HG03565 (cell line): ENCODE measurements around the gene KRT76.
"Not testable (repeated sequence)": the region's sequence is repeated elsewhere in the genome, so short reads cannot be mapped to it uniquely, and the experiment has no call there.

ENCODE experiments used
- ATAC-seq: cut with Tn5 transposase; IDR thresholded peaks from one replicate; pipeline ENCODE4 v1.9.1; 2021; ENCODE audit warnings: mild to moderate bottlenecking, moderate library complexity; ENCODE audit not compliant: unreplicated experiment

KRT76 gene

GRCh38 chr12:52765702-52766101 is 11.4 kb downstream of the KRT76 start:
- no peak for ATAC-seq

GRCh38 chr12:52763991-52764390 is 13.2 kb downstream of the KRT76 start:
- ATAC-seq = no peak

DNA sequence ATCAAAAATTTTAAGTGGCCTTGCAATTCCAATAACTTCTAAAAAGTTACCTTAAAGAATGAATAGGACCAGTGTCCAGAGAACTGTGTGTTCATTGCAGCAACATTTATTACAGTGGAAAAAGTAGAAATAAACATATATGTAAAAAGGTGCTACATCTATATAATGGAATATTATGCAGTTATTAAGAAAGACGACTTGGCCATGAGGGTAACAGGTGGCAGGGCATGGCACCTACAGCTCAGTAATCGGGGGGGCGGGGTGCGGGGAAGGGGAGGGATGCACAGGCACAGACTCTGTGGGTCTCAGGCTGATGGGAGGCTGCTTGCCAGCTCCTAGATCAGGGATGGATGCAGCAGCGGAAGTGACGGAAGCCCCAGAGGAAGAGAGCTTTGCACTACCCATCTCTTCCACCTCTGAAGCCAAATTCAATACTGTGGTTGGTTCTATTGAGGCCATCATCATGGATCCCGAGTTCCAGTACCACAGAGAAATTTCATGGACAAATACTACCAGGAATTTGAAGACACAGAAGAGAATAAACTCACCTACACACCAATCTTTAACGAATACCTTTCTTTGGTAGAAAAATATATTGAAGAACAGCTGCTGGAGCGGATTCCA is 14.0 kb downstream of the KRT76 start:
- no peak for ATAC-seq

- no peak for ATAC-seq
Observed at GRCh38 chr12:52761802-52762201, 15.3 kb downstream of the KRT76 start.

GRCh38 chr12:52761218-52761617 is 15.9 kb downstream of the KRT76 start:
- not testable (repeated sequence) for ATAC-seq

DNA sequence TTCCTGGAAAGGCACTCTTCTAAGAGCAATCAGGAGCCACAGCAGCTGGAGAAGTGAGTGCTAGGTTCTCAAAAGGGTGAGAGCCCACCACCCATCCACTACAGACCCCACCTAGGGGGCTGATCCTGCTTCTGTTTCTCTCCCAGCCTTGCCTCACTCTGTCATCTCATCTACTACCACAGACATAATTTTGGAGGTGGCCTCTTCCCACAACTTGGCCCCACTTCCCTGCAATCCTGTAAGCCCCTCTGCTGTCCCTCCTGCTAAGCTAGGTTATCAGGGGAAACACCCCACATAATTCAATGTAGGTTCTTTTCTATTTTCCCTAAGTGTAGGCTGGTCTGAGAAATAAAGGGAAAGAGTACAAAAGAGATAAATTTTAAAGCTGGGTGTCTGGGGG is 16.5 kb downstream of the KRT76 start:
- ATAC-seq = no peak

DNA sequence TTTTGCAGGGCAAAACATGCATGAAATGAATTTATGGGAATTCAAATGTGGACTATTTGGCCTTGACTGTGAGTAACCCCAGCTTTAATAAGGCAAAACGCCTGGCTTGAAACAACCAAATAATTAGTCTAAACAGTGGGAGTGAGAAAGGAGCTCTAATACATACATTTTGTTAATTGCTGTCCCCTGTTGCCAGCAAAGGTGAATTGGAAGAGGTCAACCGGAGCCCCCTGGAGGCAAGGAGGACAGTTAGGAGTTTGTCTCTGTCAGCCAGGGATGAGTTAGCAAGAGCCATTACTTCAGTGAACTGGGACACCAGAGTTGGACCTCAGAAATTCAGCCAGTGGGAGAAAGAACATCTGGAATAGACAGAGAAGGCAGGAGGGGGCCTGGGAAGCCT is 17.4 kb downstream of the KRT76 start:
- no peak for ATAC-seq

- no peak for ATAC-seq
Observed at GRCh38 chr12:52759218-52759617, 17.9 kb downstream of the KRT76 start.

- no peak for ATAC-seq
Observed at GRCh38 chr12:52757449-52758176, 19.5 kb downstream of the KRT76 start.

GRCh38 chr12:52756281-52756960 is 20.7 kb downstream of the KRT76 start:
- ATAC-seq = no peak

- no peak for ATAC-seq
Observed at GRCh38 chr12:52755533-52755932, 21.6 kb downstream of the KRT76 start.

- no peak for ATAC-seq
Observed at GRCh38 chr12:52754135-52754534, 23.0 kb downstream of the KRT76 start.

DNA sequence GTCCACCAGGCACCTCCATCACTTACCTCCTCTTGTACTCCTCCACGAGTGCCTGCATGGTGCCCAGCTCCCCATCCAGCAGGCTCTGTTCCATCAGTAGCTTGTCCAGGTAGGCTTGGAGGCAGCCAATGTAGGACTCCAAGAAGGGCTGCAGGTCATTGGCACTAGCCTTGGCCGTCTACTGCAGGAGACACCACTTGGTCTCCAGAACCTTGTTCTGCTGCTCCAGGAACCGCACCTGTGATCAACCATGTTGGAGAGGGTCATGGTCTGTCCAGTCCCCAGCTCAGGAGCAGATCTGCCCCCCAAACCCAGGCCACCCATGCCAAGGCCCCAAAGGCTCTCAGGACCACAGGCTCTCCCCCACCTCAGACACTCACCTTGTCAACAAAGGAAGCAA is 23.9 kb downstream of the KRT76 start:
- ATAC-seq = no peak

DNA sequence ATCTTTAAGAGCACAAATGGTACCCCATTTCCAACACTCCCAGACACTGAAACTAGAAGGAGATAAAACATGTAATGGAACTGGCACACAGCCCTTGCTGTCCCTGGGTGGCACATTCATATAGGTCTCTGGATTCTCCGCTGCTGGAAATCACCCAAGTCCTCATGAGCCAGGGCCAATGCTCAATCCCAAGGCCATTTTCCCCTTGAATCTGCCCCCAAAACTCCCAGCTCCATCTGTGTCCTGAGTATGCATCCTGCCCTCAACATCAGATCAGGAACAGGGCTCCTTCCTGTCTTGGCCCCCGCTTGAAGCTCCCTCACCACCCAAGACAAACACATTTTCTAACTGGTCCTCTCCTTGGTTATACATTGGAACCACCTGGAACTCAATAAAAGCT is 24.6 kb downstream of the KRT76 start:
- ATAC-seq = no peak

GRCh38 chr12:52751795-52752194 is 25.4 kb downstream of the KRT76 start:
- no peak for ATAC-seq

DNA sequence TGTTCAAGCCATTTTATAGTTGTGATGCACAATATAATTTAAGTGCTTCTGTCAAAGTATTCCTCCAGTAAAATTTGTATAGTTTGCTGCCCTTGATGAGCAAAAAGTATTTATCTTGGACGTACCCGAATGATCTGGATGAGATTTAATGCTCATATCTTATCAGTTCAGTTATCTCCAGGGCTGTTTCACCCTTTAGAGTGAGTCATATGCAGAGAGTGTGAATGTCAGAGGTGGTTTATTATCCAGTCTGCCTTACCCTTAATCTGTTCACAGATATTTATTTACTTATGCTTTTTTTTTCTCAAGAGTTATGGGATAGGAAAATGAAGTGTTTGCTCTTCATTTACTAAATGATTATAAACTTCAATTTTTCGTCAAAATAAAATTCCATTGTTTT is 26.6 kb downstream of the KRT76 start:
- not testable (repeated sequence) for ATAC-seq

- ATAC-seq = no peak
Observed at GRCh38 chr12:52749827-52750226, 27.3 kb downstream of the KRT76 start.

GRCh38 chr12:52748578-52748977 is 28.6 kb downstream of the KRT76 start:
- no peak for ATAC-seq

DNA sequence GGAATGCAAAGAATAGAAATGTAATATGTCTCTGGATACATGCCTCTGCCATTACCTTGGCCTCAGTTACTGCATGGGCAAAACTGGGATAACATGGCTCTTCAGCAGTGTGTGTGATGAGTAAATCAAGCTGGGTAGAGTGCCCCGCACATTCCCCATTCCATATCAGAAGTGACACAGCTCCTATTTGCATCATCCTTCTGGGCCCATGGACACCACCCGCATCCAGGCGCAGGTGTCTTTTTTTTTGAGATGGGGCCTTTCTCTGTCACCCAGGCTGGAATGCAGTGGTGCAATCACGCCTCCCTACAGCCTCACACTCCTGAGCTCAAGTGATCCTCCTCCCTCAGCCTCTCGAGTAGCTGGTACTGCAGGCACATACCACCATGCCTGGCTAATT is 31.6 kb downstream of the KRT76 start:
- ATAC-seq = no peak

DNA sequence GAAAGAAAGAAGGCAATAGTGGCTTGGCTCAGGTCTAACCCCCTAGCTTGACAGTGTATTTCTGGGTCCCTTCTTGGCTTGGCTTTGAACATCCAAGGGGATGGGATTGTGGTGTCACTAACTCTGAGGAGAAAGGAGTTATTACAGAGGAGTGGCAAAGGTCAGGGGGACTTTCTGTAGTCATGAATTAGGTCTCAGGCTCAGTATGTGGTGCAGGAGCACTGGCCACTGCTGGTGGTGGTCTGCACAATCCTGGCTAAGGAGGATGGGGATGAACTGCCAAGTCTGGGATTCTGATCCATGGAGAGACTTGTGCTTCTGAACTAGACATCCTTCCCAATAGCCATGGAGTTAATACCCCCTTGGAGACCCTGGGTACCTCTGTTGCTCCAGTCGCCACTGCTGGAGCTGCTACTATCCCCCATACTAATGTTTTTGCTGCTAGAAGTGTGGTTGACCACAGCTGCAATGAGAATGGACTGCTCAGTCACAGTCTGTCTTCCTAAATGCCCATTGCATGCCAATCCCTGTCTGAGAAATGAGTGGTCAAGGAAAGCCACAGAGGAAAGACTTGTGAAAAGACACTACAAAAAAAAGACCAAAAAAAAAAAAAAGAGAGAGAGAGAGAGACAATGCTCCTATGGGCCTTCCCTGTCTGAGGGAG is 32.5 kb downstream of the KRT76 start:
- ATAC-seq = no peak

GRCh38 chr12:52742822-52743457 is 34.2 kb downstream of the KRT76 start:
- ATAC-seq = no peak
